Measurements from ENCODE around the gene WRNIP1.

DNA sequence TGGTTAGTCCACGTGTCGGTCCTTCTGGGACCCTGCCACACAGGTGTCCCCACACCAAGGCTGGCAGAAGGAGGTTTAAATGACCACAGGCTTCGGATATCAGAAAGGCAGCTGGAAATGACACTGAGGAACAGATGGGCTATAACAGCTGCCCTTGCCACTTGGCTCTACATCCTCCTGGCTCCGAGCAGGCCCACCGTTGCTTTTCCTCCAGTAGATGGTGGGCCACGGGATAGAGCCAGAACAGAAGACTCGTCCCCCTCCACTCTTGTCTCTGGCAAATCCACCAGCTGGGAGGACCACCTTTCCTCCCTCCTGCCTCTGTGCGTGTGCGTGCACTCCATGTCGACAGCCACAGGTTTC, 17.6 kb downstream of the WRNIP1 start:
- TF ChIP-seq, protein P1, sequence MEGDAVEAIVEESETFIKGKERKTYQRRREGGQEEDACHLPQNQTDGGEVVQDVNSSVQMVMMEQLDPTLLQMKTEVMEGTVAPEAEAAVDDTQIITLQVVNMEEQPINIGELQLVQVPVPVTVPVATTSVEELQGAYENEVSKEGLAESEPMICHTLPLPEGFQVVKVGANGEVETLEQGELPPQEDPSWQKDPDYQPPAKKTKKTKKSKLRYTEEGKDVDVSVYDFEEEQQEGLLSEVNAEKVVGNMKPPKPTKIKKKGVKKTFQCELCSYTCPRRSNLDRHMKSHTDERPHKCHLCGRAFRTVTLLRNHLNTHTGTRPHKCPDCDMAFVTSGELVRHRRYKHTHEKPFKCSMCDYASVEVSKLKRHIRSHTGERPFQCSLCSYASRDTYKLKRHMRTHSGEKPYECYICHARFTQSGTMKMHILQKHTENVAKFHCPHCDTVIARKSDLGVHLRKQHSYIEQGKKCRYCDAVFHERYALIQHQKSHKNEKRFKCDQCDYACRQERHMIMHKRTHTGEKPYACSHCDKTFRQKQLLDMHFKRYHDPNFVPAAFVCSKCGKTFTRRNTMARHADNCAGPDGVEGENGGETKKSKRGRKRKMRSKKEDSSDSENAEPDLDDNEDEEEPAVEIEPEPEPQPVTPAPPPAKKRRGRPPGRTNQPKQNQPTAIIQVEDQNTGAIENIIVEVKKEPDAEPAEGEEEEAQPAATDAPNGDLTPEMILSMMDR (IDR thresholded peaks at IDR 0.05), result no peak
- TF ChIP-seq EZH2 (IDR thresholded peaks at IDR 0.05), result no peak

Data from neural progenitor cell (in vitro differentiated cells).